Neural cell (in vitro differentiated cells): ENCODE results near the gene DGCR8. TPM values are rescaled to one million over a fixed set of nuclear protein-coding genes. Genes with fewer than 3 reads are reported as not detected.

Source experiments
- H2AFZ ChIP-seq: fragments of 200-600, 300-800 bp; sonication (generic), shearing (Covaris generic); 2 replicates; pipeline ENCODE4 v1.6.0; 2014; ENCODE audit warnings: low read depth, mild to moderate bottlenecking, antibody characterized with exemption, low read length, moderate library complexity
- H3F3A ChIP-seq: fragments of 200-600 bp; shearing (Covaris generic); 2 replicates; pipeline ENCODE4 v1.6.1; 2016; ENCODE audit warnings: mild to moderate bottlenecking, moderate library complexity, mixed read lengths, antibody characterized with exemption, low read length; ENCODE audit not compliant: insufficient read depth, poor library complexity, severe bottlenecking
- H3K27ac ChIP-seq: fragments of 200-600, 300-800 bp; sonication (generic), shearing (Covaris generic); 2 replicates; pipeline ENCODE4 v1.5.1; 2014; ENCODE audit warnings: mild to moderate bottlenecking, low read length, moderate library complexity
- H3K27me3 ChIP-seq: fragments of 300-800, 200-600 bp; sonication (generic), shearing (Covaris generic); 2 replicates; pipeline ENCODE4 v1.6.0; 2014; ENCODE audit warnings: mild to moderate bottlenecking, low read depth, low read length, moderate library complexity; ENCODE audit not compliant: insufficient read depth
- H3K36me3 ChIP-seq: fragments of 300-800, 200-600 bp; sonication (generic), shearing (Covaris generic); 2 replicates; pipeline ENCODE4 v1.5.1; 2014; ENCODE audit warnings: mild to moderate bottlenecking, antibody characterized with exemption, low read length, moderate library complexity; ENCODE audit not compliant: insufficient read depth
- H3K4me2 ChIP-seq: fragments of 300-800, 200-600 bp; sonication (generic), shearing (Covaris generic); 2 replicates; pipeline ENCODE4 v1.6.0; 2014; ENCODE audit warnings: mild to moderate bottlenecking, low read length
- H3K4me3 ChIP-seq: fragments of 300-800, 200-600 bp; sonication (generic), shearing (Covaris generic); 2 replicates; pipeline ENCODE4 v1.5.1; 2014; ENCODE audit warnings: mild to moderate bottlenecking, low read length, moderate library complexity
- H3K79me2 ChIP-seq: fragments of 200-600 bp; shearing (Covaris generic); replicated peaks from 2 replicates; pipeline ENCODE4 v1.6.0; 2014; ENCODE audit warnings: mild to moderate bottlenecking, low read length, moderate library complexity; ENCODE audit not compliant: insufficient read depth
- H3K9ac ChIP-seq: fragments of 300-800, 200-600 bp; sonication (generic), shearing (Covaris generic); 2 replicates; pipeline ENCODE4 v1.6.1; 2016; ENCODE audit warnings: mild to moderate bottlenecking, low read length, mixed read lengths
- H3K9me2 ChIP-seq: fragments of 200-600 bp; shearing (Covaris generic); 2 replicates; pipeline ENCODE4 v1.6.1; 2016; ENCODE audit warnings: mild to moderate bottlenecking, low read length, mixed read lengths; ENCODE audit not compliant: insufficient read depth
- H3K9me3 ChIP-seq: fragments of 200-600, 300-800 bp; sonication (generic), shearing (Covaris generic); 2 replicates; pipeline ENCODE4 v1.6.1; 2016; ENCODE audit warnings: mild to moderate bottlenecking, mixed run types, low read length, moderate library complexity, mixed read lengths
- H4K20me1 ChIP-seq: fragments of 200-600 bp; shearing (Covaris generic); 2 replicates; pipeline ENCODE4 v1.6.1; 2016; ENCODE audit warnings: mild to moderate bottlenecking, mixed run types; ENCODE audit not compliant: insufficient read depth
- CTCF ChIP-seq: fragments of 450-650 bp; IDR thresholded peaks from 2 replicates; pipeline ENCODE4 v1.5.1; 2014; ENCODE audit warnings: antibody characterized with exemption, mild to moderate bottlenecking, moderate library complexity; ENCODE audit not compliant: poor library complexity, severe bottlenecking
- EZH2 ChIP-seq: fragments of 200-600, 300-800 bp; shearing (Covaris generic), sonication (generic); IDR thresholded peaks from 2 replicates; pipeline ENCODE4 v1.6.1; 2014; ENCODE audit warnings: antibody characterized with exemption, low read length, borderline replicate concordance, mild to moderate bottlenecking; ENCODE audit not compliant: insufficient read depth, poor library complexity, severe bottlenecking
- MXI1 ChIP-seq: fragments of 450-650 bp; conservative IDR thresholded peaks from 2 replicates; pipeline ENCODE4 v1.6.1; 2014; ENCODE audit warnings: antibody characterized with exemption, mild to moderate bottlenecking; ENCODE audit not compliant: poor library complexity, severe bottlenecking
- POLR2AphosphoS5 ChIP-seq: IDR thresholded peaks from 2 replicates; pipeline ENCODE4 v1.6.1; 2012
- RAD21 ChIP-seq: fragments of 450-650 bp; conservative IDR thresholded peaks from 2 replicates; pipeline ENCODE4 v1.6.1; 2014; ENCODE audit warnings: antibody characterized with exemption, mild to moderate bottlenecking, moderate library complexity
- REST ChIP-seq: IDR thresholded peaks from 2 replicates; pipeline ENCODE4 v1.6.1; 2012; ENCODE audit warnings: borderline replicate concordance
- TAF1 ChIP-seq: IDR thresholded peaks from 2 replicates; pipeline ENCODE4 v1.6.1; 2012; ENCODE audit warnings: low read depth
- polyA plus RNA-seq: library from polyadenylated mRNA; depleted of rRNA; stranded (reverse); fragments of >200 nt; gene quantifications from 2 replicates; pipeline ENCODE4 v1.2.3, GENCODE V29; 2014

Gene DGCR8
- polyA plus RNA-seq, 1 donor from 2014 or later = 48.9 TPM

GRCh38 chr22:20036084-20036482, 44.0 kb upstream of the DGCR8 start:
- Histone ChIP-seq H3K36me3 (no peaks in the 10 kb centered on the region), H2AFZ (no peak overlapping the region), H3K4me2 (no peak overlapping the region), H3K27me3 (no peaks in the 10 kb centered on the region), H3K9ac (no peak overlapping the region), H3K4me3 (no peak overlapping the region), H3K27ac (no peak overlapping the region), H4K20me1 (no peaks in the 10 kb centered on the region), H3K9me2 (no peaks in the 10 kb centered on the region), H3K9me3 (no peaks in the 10 kb centered on the region), H3F3A (no peaks in the 10 kb centered on the region), H3K79me2 (no peaks in the 10 kb centered on the region)
- TF ChIP-seq REST (no peak), TAF1 (no peak)

GRCh38 chr22:20036535-20037392, 43.3 kb upstream of the DGCR8 start:
- no peak overlapping the region for H3K4me3 ChIP-seq
- no peaks in the 10 kb centered on the region for H3K36me3 ChIP-seq

GRCh38 chr22:20037419-20037818, 42.6 kb upstream of the DGCR8 start:
- H4K20me1 ChIP-seq = no peaks in the 10 kb centered on the region
- no peaks in the 10 kb centered on the region for H3K36me3 ChIP-seq
- no peak overlapping the region for H3K4me2 ChIP-seq
- no peaks in the 10 kb centered on the region for H3F3A ChIP-seq
- no peaks in the 10 kb centered on the region for H3K27me3 ChIP-seq
- no peaks in the 10 kb centered on the region for H3K79me2 ChIP-seq
- no peak overlapping the region for H2AFZ ChIP-seq
- no peak overlapping the region for H3K4me3 ChIP-seq
- H3K9me3 ChIP-seq = no peaks in the 10 kb centered on the region
- no peak overlapping the region for H3K9ac ChIP-seq
- no peaks in the 10 kb centered on the region for H3K9me2 ChIP-seq
- H3K27ac ChIP-seq = no peak overlapping the region
- TF ChIP-seq POLR2AphosphoS5 = no peak
- TF ChIP-seq CTCF = no peak
- no peak for TF ChIP-seq TAF1
- no peak for TF ChIP-seq REST
- no peak for TF ChIP-seq RAD21
- no peak for TF ChIP-seq MXI1

More at GRCh38 chr22:20036535-20037392, 43.3 kb upstream of the DGCR8 start:
- Histone ChIP-seq H2AFZ (no peak overlapping the region), H3K9me3 (no peaks in the 10 kb centered on the region), H3K9me2 (no peaks in the 10 kb centered on the region), H3K79me2 (no peaks in the 10 kb centered on the region), H3K4me2 (no peak overlapping the region), H3K27ac (no peak overlapping the region), H3K9ac (no peak overlapping the region), H3K27me3 (no peaks in the 10 kb centered on the region), H4K20me1 (no peaks in the 10 kb centered on the region), H3F3A (no peaks in the 10 kb centered on the region)
- TF ChIP-seq EZH2 (no peak), CTCF (no peak), RAD21 (no peak)
